GM21447 (cell line): ENCODE results near the gene CRAT.

ENCODE experiments used
- ATAC-seq: cut with Tn5 transposase; IDR thresholded peaks from one replicate; pipeline ENCODE4 v1.9.1; 2021; ENCODE audit not compliant: unreplicated experiment

CRAT gene

DNA sequence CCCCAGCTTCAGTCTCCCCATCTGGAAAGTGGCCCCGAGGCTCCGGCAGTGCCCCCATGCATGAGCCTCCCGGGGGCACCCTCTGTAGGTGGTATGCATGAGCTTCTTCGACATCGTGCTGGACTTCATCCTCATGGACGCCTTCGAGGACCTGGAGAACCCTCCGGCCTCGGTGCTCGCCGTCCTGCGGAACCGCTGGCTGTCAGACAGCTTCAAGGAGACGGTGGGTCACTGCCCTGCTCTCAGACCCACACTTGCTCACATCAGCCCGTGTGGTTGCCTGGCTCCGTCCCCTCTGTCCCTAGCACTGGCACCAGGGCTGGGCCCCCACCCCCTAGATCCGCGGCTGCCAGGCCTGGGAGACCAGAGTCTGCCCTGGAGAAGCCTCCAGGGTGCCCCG lies 42.5 kb downstream of the CRAT start:
- ATAC-seq = no peak

DNA sequence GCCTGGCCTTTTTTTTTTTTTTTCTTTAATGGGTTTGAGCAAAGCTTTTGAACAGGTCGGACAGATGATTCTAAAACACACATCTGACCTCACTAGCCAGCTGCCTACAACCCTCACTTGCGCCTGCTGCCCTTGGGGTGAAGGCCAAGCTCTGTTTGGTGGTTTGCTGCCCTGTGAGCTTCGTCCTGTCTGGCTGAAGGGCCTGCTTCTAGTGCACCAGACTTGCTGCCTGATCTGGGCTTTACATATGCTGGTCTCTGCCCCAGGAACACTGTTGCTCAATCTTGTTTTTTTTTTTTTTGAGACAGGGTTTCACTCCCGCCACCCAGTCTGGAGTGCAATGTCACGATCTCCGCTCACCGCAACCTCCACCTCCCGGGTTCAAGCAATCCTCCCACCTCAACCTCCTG lies 46.1 kb downstream of the CRAT start:
- no peak for ATAC-seq

DNA sequence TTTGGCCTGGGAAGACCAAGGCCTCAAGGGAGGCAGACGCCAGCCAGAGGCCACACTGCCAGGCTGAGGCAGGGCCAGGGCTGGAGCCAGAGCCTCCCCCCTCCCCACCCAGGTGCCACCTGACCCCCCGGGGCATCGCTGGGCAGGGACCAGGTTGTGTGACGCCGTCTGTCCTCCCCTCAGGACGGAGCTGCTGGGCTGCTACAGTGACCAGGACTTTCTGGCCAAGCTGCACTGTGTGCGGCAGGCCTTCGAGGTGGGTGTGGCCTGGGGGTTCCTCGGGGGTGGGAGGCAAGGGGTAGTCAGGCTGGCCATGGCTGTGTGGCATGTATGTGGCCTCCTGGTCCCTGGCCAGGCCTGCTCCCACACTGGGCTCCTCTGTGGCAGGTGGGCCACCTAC lies 47.5 kb downstream of the CRAT start:
- no peak for ATAC-seq

DNA sequence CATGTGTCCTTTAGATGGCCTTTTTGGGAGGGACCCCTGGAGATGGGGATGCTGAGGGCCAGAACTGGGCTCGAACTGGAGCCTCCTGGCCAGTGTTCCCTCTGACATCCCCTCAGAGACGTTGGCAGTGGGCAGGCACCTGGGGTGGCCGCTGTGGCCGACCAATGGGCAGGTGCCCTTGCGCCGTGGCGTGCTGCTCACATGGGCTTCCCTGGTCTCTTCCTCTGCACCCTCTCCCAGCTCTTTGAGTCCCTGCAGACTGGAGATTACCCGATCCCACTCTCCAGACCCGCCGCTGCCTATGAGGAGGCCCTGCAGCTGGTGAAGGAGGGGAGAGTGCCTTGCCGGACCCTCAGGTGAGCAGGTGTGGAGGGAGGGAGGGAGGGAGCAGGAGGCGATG lies 49.6 kb downstream of the CRAT start:
- ATAC-seq = no peak

DNA sequence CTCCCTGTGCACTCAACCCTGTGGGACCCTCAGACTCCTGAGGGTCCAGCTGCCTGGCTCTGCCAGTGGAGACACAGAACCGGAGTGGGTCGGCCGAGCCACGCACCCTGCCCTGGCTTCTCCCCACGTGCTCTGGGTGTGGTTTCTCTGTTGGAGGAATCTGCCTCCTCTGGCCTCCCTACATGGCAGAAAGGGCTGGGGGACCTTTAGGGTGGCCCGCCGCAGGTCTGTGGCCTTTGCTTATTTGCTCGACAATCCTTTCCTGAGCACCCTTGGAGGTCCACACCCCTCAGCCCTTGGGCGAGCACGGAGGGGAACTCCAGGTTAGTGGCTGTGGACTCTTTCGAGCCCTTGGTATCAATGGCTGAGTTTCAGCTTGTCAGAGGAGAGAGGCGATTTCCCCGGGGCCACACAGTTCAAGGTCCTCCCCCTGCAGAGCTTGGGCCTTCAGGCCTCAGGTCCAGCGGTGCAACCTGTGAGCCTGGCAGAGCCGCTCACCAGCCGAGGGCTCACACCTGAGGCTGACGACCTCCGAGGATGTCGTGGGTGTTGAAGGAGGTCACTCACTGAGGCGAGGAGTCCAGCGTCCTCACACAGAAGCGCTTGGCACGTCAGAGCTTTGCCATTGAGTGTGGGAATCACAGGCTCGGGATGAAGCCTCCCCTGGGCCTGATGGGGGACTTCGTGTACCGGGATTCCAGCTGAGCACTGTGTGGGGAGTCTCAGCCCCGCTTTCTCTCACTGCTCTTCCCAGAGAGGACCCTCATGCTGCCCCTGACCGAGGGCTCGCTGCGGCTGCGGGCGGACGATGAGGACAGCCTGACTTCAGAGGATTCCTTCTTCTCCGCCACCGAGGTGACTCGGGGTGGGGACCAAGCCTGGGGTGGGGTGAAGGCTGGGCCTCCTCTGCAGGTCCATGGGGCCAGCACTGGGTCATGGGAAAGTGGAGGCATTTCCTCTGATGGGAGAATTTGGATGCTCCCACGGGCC lies 50.5 kb downstream of the CRAT start:
- ATAC-seq = no peak

DNA sequence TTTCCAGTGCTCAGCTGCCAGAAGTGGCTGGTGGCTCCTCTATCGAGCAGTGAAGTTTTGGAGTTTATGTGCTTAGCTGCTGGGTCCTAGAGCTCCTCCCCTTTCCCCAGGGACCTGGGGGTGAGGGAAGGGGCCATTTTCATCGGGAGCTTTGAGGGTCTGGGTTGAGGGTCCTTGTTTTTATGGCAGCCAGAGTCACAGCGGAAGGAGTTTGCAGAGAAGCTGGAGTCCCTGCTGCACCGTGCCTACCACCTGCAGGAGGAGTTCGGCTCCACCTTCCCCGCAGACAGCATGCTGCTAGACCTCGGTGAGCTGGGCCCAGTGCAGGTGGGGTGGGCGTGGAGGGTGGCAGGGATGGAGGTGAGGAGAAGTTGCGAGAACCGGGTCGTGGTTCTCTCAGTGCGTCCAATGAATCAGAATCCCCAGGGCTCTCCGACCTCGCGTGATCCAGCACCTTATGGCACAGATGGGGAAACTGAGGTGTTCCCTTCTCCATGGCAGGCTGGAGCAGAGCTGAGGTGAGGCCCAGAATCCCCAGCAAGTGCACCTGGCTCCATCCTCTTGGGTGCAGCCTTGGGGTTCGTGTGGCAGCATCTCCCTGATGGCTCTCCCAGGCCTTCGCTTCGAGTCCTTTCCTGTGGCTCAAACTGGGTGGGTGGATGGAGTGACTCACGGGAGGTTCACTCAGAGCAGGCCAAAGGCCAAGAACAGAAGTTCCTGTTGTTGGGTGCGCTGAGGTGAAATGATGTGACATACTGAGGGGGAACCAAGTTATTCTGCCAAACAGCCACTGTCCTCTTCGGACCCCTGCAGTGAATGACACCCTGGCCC lies 51.4 kb downstream of the CRAT start:
- ATAC-seq = no peak

DNA sequence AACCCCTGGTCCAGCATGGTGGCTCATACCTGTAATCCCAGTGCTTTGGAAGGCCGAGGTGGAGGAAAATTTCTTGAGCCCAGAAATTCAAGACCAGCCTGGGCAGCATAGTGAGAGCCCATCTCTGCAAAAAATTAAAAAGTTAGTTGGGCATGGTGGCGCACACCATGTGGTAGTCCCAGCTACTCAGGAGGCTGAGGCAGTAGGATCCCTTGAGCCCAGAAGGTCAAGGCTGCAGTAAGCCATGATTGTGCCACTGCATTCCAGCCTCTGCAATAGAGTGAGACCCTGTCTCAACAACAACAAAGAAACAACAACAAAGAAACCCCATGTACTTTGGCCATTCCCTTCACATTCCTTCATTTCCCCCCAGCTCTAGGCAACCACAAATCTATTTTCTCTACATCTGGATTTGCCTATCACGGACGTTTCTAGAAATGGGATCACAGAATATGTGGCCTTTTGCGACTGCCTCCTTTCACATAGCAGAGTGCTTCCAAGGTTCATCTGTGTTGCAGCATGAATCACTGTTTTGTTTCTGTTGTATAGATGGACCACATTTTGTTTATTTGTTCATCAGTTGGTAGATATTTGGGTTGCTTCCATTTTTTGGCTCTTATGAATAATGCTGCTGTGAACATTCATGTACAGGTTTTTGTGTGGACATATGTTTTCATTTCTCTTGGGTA lies 56.3 kb downstream of the CRAT start:
- ATAC-seq = no peak

DNA sequence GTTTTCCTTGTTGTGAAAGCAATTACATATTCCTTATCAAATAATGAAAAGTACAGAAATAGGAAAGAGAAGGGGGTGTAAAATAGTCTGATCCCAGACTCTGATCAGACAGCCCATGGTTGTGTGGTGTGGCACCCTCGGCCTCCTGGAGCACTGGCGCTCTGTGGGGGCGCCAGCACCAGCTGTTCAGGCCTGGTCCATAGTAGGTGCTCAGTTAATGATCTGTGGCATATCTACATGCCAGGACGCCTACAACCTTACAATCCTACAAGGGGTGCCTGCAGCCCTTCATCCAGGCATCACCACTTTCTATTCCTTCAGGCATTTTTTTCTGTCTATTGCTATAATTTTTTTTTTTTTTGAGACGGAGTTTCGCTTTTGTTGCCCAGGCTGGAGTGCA lies 57.6 kb downstream of the CRAT start:
- no peak for ATAC-seq

DNA sequence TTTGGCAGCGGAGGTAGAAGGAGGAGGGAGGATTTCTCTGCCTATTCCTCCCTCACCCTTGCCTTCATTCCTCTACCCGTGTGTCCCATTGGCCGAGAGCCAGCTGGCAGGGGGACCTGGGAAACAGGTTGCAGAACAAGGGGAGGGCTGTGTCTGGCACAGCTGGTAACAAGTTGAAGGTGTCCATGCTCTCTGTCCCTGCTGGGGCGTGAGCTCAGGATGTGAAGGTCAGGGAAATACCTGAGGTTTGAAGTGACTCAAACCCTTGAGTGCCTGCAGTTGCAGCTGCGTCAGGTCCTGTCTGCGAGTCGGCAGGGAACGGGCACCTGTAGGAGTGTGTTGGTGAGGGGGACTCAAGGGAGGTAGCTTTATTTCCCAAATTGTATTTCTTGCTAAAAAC lies 58.0 kb downstream of the CRAT start:
- ATAC-seq = no peak
